Glutamatergic neuron (in vitro differentiated cells): ENCODE data around the gene MTMR6. TPM values are rescaled to one million over a fixed set of nuclear protein-coding genes. Genes with fewer than 3 reads are reported as not detected.

Experiments used
- DNase-seq: peaks from one replicate; pipeline ENCODE4 v3.0.0; 2022
- H3K27ac Mint-ChIP-seq: one replicate; pipeline ENCODE4 v1.8.0; 2020; ENCODE audit warnings: mild to moderate bottlenecking, mixed read lengths, inconsistent platforms; ENCODE audit not compliant: unreplicated experiment
- H3K27me3 Mint-ChIP-seq: one replicate; pipeline ENCODE4 v1.8.0; 2020; ENCODE audit warnings: mild to moderate bottlenecking, moderate library complexity, mixed read lengths, inconsistent platforms; ENCODE audit not compliant: unreplicated experiment
- H3K36me3 Mint-ChIP-seq: one replicate; pipeline ENCODE4 v1.8.0; 2020; ENCODE audit warnings: mild to moderate bottlenecking, mixed read lengths, inconsistent platforms; ENCODE audit not compliant: unreplicated experiment
- H3K4me1 Mint-ChIP-seq: one replicate; pipeline ENCODE4 v1.8.0; 2020; ENCODE audit warnings: mild to moderate bottlenecking, low read depth, mixed read lengths, inconsistent platforms; ENCODE audit not compliant: unreplicated experiment
- H3K4me3 Mint-ChIP-seq: one replicate; pipeline ENCODE4 v1.8.0; 2020; ENCODE audit warnings: mild to moderate bottlenecking, mixed read lengths, inconsistent platforms; ENCODE audit not compliant: unreplicated experiment
- H3K9me3 Mint-ChIP-seq: one replicate; pipeline ENCODE4 v1.8.0; 2020; ENCODE audit warnings: mild to moderate bottlenecking, moderate library complexity, mixed read lengths, inconsistent platforms; ENCODE audit not compliant: unreplicated experiment
- total RNA-seq: library from RNA; stranded (reverse); fragmentation: NEBNext Ultra II Directional; extraction: Animal tissue kit (Norgen Biotek cat#: 25700); gene quantifications from one replicate; pipeline ENCODE4 v1.2.1, GENCODE V29; 2021; ENCODE audit not compliant: unreplicated experiment
- TF ChIP-seq, protein P1 (sequence below): fragments of 200-600 bp; sonication (generic); IDR thresholded peaks from one replicate; pipeline ENCODE4 v1.5.0; 2021; ENCODE audit not compliant: partially characterized antibody, unreplicated experiment

MTMR6 gene
- total RNA-seq, 1 donor from 2014 or later = 95.3 TPM

DNA sequence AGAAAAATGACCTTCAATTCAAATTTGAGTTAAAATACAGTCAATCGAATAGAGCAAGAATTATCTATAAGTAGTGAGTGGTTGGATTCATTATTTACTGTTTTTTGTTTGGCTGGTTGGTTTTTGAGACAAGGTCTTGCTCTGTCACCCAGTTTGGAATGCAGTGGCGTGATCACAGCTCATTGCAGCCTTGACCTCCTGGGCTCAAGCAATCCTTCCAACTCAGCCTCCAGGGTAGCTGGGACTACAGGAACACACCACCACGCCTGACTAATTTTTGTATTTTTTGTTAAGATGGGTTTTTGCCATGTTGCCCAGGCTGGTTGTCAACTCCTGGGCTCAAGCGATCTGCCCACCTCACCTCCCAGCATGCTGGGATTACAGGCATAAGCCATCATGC, 25.0 kb downstream of the MTMR6 start:
- peaks cover 4% of the 10 kb centered on the region for H3K36me3 Mint-ChIP-seq
- H3K27ac Mint-ChIP-seq = no peak overlapping the region
- H3K4me1 Mint-ChIP-seq = peaks cover under 1% of the 10 kb centered on the region
- H3K27me3 Mint-ChIP-seq = no peaks in the 10 kb centered on the region
- TF ChIP-seq, protein P1, sequence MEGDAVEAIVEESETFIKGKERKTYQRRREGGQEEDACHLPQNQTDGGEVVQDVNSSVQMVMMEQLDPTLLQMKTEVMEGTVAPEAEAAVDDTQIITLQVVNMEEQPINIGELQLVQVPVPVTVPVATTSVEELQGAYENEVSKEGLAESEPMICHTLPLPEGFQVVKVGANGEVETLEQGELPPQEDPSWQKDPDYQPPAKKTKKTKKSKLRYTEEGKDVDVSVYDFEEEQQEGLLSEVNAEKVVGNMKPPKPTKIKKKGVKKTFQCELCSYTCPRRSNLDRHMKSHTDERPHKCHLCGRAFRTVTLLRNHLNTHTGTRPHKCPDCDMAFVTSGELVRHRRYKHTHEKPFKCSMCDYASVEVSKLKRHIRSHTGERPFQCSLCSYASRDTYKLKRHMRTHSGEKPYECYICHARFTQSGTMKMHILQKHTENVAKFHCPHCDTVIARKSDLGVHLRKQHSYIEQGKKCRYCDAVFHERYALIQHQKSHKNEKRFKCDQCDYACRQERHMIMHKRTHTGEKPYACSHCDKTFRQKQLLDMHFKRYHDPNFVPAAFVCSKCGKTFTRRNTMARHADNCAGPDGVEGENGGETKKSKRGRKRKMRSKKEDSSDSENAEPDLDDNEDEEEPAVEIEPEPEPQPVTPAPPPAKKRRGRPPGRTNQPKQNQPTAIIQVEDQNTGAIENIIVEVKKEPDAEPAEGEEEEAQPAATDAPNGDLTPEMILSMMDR = no peak
- H3K9me3 Mint-ChIP-seq = no peaks in the 10 kb centered on the region
- no peak overlapping the region for H3K4me3 Mint-ChIP-seq
- DNase-seq = no peak

DNA sequence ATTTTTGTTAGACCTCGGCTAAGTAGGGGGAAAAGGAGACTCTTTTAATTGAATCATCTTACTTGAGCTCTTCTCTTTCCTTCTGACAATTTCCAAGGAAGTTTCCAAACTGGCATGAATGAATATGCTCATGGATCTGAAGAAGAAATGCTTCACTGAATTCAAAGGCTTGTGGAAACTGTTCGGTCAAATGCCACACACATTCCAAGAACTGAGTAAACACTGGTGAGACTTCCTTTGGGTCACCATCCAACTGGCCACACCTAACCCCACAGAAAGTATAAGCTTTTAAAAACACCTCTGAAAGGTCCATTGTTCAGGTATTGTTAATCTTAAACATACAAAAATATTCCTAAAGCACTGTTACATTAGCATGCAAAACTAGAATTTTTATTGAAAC, 33.6 kb downstream of the MTMR6 start:
- Mint-ChIP-seq H3K4me1 (no peaks in the 10 kb centered on the region), H3K27ac (no peak overlapping the region), H3K9me3 (no peaks in the 10 kb centered on the region), H3K27me3 (no peaks in the 10 kb centered on the region), H3K4me3 (no peak overlapping the region), H3K36me3 (no peaks in the 10 kb centered on the region)
- DNase-seq = no peak
- TF ChIP-seq, protein P1 = no peak

DNA sequence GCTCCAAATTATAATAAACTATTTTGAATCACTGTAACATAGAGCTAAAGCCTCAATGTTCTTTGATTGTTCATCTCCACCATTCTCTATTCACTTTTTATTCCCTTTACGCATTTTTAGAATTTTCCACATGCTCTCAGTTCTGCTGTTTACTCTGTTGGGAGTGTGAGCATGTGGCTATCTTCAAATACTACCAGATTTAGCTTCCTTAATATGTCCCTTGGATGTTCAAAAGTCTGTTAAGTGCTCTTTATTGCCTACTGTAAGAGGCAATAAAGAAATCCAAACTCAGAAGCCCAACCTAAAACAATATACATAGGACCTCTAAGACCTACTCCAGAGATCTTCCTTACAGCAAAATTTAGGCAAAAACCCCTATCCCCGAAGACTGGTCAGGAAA, 34.5 kb downstream of the MTMR6 start:
- Mint-ChIP-seq H3K36me3 (no peaks in the 10 kb centered on the region), H3K27me3 (no peaks in the 10 kb centered on the region), H3K4me3 (no peak overlapping the region), H3K4me1 (no peaks in the 10 kb centered on the region), H3K27ac (no peak overlapping the region), H3K9me3 (no peaks in the 10 kb centered on the region)
- no peak for DNase-seq
- TF ChIP-seq, protein P1 = no peak

DNA sequence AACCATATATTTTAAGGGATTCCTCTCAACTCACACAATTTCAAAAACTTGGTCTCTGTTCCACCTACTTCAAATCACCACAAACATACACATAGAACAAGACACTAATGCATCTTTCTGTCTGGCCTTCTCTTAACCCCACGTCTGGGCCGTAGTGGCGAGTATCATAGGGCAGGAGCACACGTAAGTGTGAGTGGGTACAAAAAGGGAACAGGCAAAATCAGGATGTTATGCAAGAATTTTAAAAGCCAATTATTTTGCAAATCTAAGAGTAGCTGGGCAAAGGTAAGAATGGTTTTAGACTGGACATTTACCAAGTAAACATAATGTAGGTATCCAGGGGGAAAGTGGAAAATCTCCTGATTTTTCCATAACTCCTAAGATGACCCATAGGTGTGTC, 35.1 kb downstream of the MTMR6 start:
- TF ChIP-seq, protein P1 = no peak
- DNase-seq = no peak
- Mint-ChIP-seq H3K27ac (no peak overlapping the region), H3K4me3 (no peak overlapping the region), H3K9me3 (no peaks in the 10 kb centered on the region), H3K4me1 (no peaks in the 10 kb centered on the region), H3K27me3 (no peaks in the 10 kb centered on the region), H3K36me3 (no peaks in the 10 kb centered on the region)

DNA sequence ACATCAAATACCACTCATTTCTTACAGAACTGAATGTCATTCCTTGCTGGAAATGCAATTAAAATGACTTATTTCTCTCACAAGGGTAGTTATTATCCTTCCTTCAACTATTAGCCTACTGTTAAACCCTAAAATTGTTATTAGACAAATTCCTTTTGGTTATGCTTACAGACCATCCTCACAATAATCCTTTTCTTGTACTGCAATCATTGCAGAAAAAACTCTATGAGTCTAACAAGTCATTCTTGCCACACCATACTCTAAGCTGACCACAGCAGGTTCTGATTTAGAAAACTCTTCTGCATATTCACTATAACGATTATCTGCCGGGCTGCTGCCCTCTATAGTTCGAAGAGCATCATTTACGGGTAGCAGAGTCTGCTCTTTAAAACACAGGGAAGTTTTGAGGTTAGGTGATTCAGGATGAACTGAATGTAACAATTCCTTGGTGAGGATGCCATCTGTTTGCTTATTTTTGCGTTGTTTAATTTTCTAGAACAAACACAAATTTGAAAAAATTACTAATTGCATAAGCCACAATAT, 38.2 kb downstream of the MTMR6 start:
- H3K27ac Mint-ChIP-seq = no peak overlapping the region
- H3K4me1 Mint-ChIP-seq = no peaks in the 10 kb centered on the region
- TF ChIP-seq, protein P1 = no peak
- DNase-seq = no peak
- H3K9me3 Mint-ChIP-seq = peaks cover 4% of the 10 kb centered on the region
- H3K36me3 Mint-ChIP-seq = peaks cover 5% of the 10 kb centered on the region
- H3K4me3 Mint-ChIP-seq = no peak overlapping the region
- no peaks in the 10 kb centered on the region for H3K27me3 Mint-ChIP-seq
